Testis (tissue), 3 donors: ENCODE data around the gene DIP2B. TPM values are rescaled to one million over a fixed set of nuclear protein-coding genes. Genes with fewer than 3 reads are reported as not detected.

ENCODE experiments used
- DNase-seq: peaks from one replicate; pipeline ENCODE4 v3.0.0-alpha.2; 2019
- H3K27ac ChIP-seq, 2 donors: fragments of 200-600 bp; sonication (generic); one replicate each; pipeline ENCODE4 v1.5.1; 2019
- H3K27me3 ChIP-seq: fragments of 200-600 bp; sonication (generic); one replicate; pipeline ENCODE4 v1.5.1; 2019
- H3K36me3 ChIP-seq: fragments of 200-600 bp; sonication (generic); one replicate; pipeline ENCODE4 v1.5.1; 2017; ENCODE audit warnings: low read depth; ENCODE audit errors: missing control alignments
- H3K4me1 ChIP-seq: fragments of 200-600 bp; sonication (generic); one replicate; pipeline ENCODE4 v1.5.1; 2019
- H3K4me3 ChIP-seq, 2 donors: fragments of 200-600 bp; sonication (generic); one replicate each; pipeline ENCODE4 v1.5.1; 2017 to 2019
- H3K9me3 ChIP-seq: fragments of 200-600 bp; sonication (generic); one replicate; pipeline ENCODE4 v1.5.1; 2017
- POLR2A ChIP-seq: fragments of 450-650 bp; IDR thresholded peaks from one replicate; pipeline ENCODE4 v1.6.1; 2017; ENCODE audit warnings: antibody characterized with exemption, mild to moderate bottlenecking, moderate library complexity
- WGBS, 2 donors: methylation state at CpG; one replicate each; pipeline ENCODE4 v1.1.5; 2018; 5-methylcytosine and 5-hydroxymethylcytosine counted together
- intact Hi-C: fragments of 100-400 bp; cut with DNase I; formaldehyde crosslinking; loops from one replicate; pipeline ENCODE4 v1.15.1; 2023; ENCODE audit warnings: low total_unique reads
- polyA plus RNA-seq: library from polyadenylated mRNA; stranded (reverse); fragments of 350-450 nt; fragmentation: Illumina TruSeq; extraction: RNeasy Lipid Tissue Mini Kit (QIAGEN cat#74804); gene quantifications from one replicate; pipeline ENCODE4 v1.2.3, GENCODE V29; 2014; ENCODE audit warnings: low read depth, low replicate concordance; ENCODE audit not compliant: insufficient read depth
- total RNA-seq, 2 donors: library from RNA; depleted of rRNA; stranded (reverse); fragments of >200 nt; gene quantifications; one replicate each; pipeline ENCODE4 v1.2.3, GENCODE V29; 2016
- TF ChIP-seq, protein P1 (sequence below), 3 experiments: fragments of 450-650 bp in 2 of 3; fragments of 200-600 bp in 1 of 3; sonication (generic) in 1 of 3; IDR thresholded peaks; one replicate each; pipeline ENCODE4 v1.5.1; 2016 to 2019; ENCODE audit warnings: antibody characterized with exemption in 3 of 3, mild to moderate bottlenecking in 2 of 3, moderate library complexity in 1 of 3

DIP2B gene
- total and polyA plus RNA-seq, 3 donors from 2014 or later: 19.1 to 57.1 (median 43.5) TPM

DNA sequence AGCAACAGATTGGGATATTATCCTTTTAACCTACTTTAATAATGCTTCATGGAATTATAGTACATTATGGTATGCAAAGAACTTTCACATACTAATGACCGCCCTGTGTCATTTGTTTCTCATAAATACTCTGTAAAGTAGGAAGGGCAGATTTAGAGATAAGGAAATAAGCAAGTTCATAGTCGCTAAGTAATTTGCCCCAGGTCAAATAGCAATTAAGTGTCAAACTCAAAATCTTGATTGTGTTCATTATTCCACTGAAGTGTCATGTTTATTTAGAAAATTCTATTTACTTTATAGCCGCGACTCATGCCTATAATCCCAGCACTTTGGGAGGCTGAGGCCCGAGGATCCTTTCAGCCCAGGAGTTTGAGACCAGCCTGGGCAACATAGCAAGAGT is 160.4 kb downstream of the DIP2B start:
- DNase-seq: no peak
- H3K4me1 ChIP-seq: peaks cover 13% of the 10 kb centered on the region
- 87 to 89% methylated on average over 5 of the region's 5 CpGs for WGBS, 2 donors
- intact Hi-C loops: no loop called here
- H3K27ac ChIP-seq: no peak overlapping the region
- no peaks in the 10 kb centered on the region for H3K36me3 ChIP-seq
- TF ChIP-seq, protein P1, sequence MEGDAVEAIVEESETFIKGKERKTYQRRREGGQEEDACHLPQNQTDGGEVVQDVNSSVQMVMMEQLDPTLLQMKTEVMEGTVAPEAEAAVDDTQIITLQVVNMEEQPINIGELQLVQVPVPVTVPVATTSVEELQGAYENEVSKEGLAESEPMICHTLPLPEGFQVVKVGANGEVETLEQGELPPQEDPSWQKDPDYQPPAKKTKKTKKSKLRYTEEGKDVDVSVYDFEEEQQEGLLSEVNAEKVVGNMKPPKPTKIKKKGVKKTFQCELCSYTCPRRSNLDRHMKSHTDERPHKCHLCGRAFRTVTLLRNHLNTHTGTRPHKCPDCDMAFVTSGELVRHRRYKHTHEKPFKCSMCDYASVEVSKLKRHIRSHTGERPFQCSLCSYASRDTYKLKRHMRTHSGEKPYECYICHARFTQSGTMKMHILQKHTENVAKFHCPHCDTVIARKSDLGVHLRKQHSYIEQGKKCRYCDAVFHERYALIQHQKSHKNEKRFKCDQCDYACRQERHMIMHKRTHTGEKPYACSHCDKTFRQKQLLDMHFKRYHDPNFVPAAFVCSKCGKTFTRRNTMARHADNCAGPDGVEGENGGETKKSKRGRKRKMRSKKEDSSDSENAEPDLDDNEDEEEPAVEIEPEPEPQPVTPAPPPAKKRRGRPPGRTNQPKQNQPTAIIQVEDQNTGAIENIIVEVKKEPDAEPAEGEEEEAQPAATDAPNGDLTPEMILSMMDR (IDR thresholded peaks at IDR 0.05): no peak
- no peak for TF ChIP-seq POLR2A
- H3K9me3 ChIP-seq: no peaks in the 10 kb centered on the region
- H3K4me3 ChIP-seq: no peak overlapping the region
- no peaks in the 10 kb centered on the region for H3K27me3 ChIP-seq

DNA sequence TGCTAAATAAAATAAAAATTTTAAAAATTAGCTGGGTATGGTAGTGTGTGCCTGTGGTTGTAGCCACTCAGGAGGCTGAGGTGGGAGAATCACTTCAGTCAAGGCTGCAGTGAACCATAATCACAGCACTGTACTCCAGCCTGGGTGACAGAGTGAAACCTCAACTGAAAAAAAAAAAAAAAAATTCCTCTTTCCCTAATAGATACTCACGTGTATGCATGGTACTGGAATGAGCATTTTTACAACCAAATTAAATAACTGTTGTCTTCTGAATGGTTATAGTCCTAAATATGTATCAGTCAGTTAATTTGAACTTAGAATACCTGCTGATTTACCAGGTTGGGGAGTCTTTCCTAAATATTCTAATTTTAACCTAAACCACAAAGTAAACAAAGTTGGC is 160.8 kb downstream of the DIP2B start:
- Histone ChIP-seq H3K27ac (no peak overlapping the region), H3K4me1 (peaks cover 13% of the 10 kb centered on the region), H3K4me3 (no peak overlapping the region), H3K9me3 (no peaks in the 10 kb centered on the region), H3K36me3 (no peaks in the 10 kb centered on the region), H3K27me3 (no peaks in the 10 kb centered on the region)
- TF ChIP-seq POLR2A: no peak
- TF ChIP-seq, protein P1 (IDR thresholded peaks at IDR 0.05): no peak
- intact Hi-C loops: no loop called here
- 58 to 77% methylated on average over 1 of the region's 1 CpG for WGBS, 2 donors
- no peak for DNase-seq

DNA sequence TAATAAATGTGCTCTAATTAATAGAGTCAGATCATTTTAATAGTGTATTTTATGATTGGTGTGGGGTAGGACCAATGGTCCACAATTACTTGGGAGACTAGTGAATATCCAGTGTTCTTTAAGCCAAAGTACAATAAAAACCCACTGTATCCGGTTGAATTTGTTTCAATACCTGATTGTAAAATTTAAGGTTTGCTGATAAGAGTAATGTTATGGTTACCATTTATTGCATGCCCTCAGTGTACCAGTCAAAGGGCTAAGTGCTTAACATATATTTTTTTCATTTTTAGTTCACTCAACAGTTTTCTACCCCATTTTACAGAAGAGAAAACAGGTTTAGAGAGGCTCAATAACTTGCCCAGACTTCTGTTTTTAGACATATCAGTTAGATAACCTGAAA is 161.2 kb downstream of the DIP2B start:
- Histone ChIP-seq H3K36me3 (no peaks in the 10 kb centered on the region), H3K27ac (no peak overlapping the region), H3K4me1 (peaks cover 13% of the 10 kb centered on the region), H3K4me3 (no peak overlapping the region), H3K9me3 (no peaks in the 10 kb centered on the region), H3K27me3 (no peaks in the 10 kb centered on the region)
- no peak for DNase-seq
- no peak for TF ChIP-seq POLR2A
- TF ChIP-seq, protein P1 (IDR thresholded peaks at IDR 0.05): no peak
- 60 to 79% methylated on average over 1 of the region's 1 CpG for WGBS, 2 donors
- intact Hi-C loops: no loop called here

DNA sequence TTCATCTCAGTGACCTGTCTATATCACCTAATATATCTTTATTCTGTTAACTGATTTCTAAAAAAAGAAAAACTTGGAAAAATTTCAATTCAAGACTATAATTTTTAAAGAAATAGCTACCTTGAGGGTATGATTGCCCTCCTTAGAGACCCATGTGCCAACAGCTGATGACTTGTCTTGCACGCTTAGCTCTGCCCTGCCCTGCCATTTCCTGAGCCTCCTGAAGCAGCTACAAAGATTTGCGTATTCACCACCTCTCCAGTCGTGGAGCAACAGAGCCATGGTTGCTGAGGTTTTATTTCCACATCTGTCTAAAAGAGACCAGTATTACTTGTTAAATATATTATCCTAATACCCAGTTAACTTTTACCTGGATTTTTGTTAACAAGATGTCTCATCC is 167.4 kb downstream of the DIP2B start:
- WGBS, 2 donors: 87 to 90% methylated on average over 3 of the region's 3 CpGs
- no peaks in the 10 kb centered on the region for H3K27me3 ChIP-seq
- no peaks in the 10 kb centered on the region for H3K9me3 ChIP-seq
- intact Hi-C loops: no loop called here
- H3K36me3 ChIP-seq: no peaks in the 10 kb centered on the region
- DNase-seq: no peak
- no peak overlapping the region for H3K4me3 ChIP-seq
- TF ChIP-seq, protein P1 (IDR thresholded peaks at IDR 0.05): no peak
- TF ChIP-seq POLR2A: no peak
- H3K4me1 ChIP-seq: no peaks in the 10 kb centered on the region
- no peak overlapping the region for H3K27ac ChIP-seq

DNA sequence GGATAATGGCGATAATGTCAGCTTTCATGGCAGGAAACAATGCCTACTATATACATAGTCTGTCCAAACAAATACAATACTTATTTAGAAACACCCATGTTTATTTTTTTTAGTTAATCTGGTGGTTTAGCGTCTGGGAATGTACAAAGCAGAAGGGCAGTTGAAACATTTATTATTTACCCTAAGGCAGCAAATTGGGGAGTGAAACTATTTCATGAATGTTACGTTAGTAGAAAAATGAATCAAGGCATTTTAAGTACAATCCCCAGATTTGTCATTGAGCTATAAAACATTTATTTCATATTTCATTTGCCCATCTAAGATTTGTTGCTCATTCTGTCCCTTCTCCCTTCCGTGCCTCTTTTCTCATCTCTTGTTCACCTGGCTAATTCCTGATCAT is 172.0 kb downstream of the DIP2B start:
- WGBS, 2 donors: 89 to 93% methylated on average over 4 of the region's 4 CpGs
- H3K9me3 ChIP-seq: no peaks in the 10 kb centered on the region
- no peaks in the 10 kb centered on the region for H3K4me1 ChIP-seq
- H3K27ac ChIP-seq: no peak overlapping the region
- TF ChIP-seq POLR2A: no peak
- TF ChIP-seq, protein P1 (IDR thresholded peaks at IDR 0.05): no peak
- intact Hi-C loops: no loop called here
- DNase-seq: no peak
- no peaks in the 10 kb centered on the region for H3K27me3 ChIP-seq
- H3K36me3 ChIP-seq: no peaks in the 10 kb centered on the region
- H3K4me3 ChIP-seq: no peak overlapping the region
